GM19023 (cell line): ENCODE results near the gene PHF2.

ENCODE experiments used
- ATAC-seq: cut with Tn5 transposase; IDR thresholded peaks from one replicate; pipeline ENCODE4 v1.9.1; 2021; ENCODE audit warnings: mild to moderate bottlenecking, moderate library complexity; ENCODE audit not compliant: unreplicated experiment

Gene PHF2

GRCh38 chr9:93585695-93586094, 9.3 kb downstream of the PHF2 start:
- no peak for ATAC-seq

GRCh38 chr9:93586290-93587057, 10.1 kb downstream of the PHF2 start:
- no peak for ATAC-seq

GRCh38 chr9:93587284-93587650, 10.9 kb downstream of the PHF2 start:
- ATAC-seq: no peak

- no peak for ATAC-seq
These were observed 11.4 kb downstream of the PHF2 start for GRCh38 chr9:93587651-93588347.

GRCh38 chr9:93588641-93589609, 12.5 kb downstream of the PHF2 start:
- no peak for ATAC-seq

- no peak for ATAC-seq
These were observed 13.3 kb downstream of the PHF2 start for GRCh38 chr9:93589688-93590087.

- no peak for ATAC-seq
These were observed 14.3 kb downstream of the PHF2 start for GRCh38 chr9:93590609-93591234.

- ATAC-seq: no peak
These were observed 15.1 kb downstream of the PHF2 start for GRCh38 chr9:93591301-93592007.

- no peak for ATAC-seq
These were observed 15.7 kb downstream of the PHF2 start for GRCh38 chr9:93592008-93592642.

GRCh38 chr9:93592643-93593021, 16.2 kb downstream of the PHF2 start:
- ATAC-seq: no peak

GRCh38 chr9:93593144-93593658, 16.8 kb downstream of the PHF2 start:
- ATAC-seq: no peak

- no peak for ATAC-seq
These were observed 17.8 kb downstream of the PHF2 start for GRCh38 chr9:93594041-93594756.

- ATAC-seq: no peak
These were observed 19.1 kb downstream of the PHF2 start for GRCh38 chr9:93595461-93595860.

GRCh38 chr9:93595861-93596365, 19.5 kb downstream of the PHF2 start:
- ATAC-seq: no peak

- ATAC-seq: no peak
These were observed 20.0 kb downstream of the PHF2 start for GRCh38 chr9:93596399-93596798.

- no peak for ATAC-seq
These were observed 20.8 kb downstream of the PHF2 start for GRCh38 chr9:93597142-93597706.

- ATAC-seq: no peak
These were observed 21.7 kb downstream of the PHF2 start for GRCh38 chr9:93597871-93598646.
